Measurements from ENCODE around the gene CDC25B. TPM values are rescaled to one million over a fixed set of nuclear protein-coding genes. Genes with fewer than 3 reads are reported as not detected.

CDC25B gene
- total RNA-seq, 1 experiment from 2014 or later = 91.0 TPM

GRCh38 chr20:3751675-3752385 is 44.3 kb upstream of the CDC25B start:
- no peaks in the 10 kb centered on the region for H3K36me3 ChIP-seq (ENCODE audit: low read depth)
- BruUV-seq (replicated peaks) = no TSS peak
- TF ChIP-seq CTCF (conservative IDR thresholded peaks at IDR 0.05) (no peak), EZH2 (IDR thresholded peaks at IDR 0.05; ENCODE audit: low read depth) (no peak)
- no peaks in the 10 kb centered on the region for H3F3A ChIP-seq (ENCODE audit: insufficient read depth, low read depth)
- ChIA-PET POLR2A (ENCODE audit: unreplicated experiment) (no interaction called here), CTCF (no interaction called here)
- peak in 1 of 2 experiments; percentile 47 for DNase-seq
- intact Hi-C loops (cut with micrococcal nuclease; ENCODE audit: unreplicated experiment) = no loop called here
- no peak overlapping the region for H3K4me2 ChIP-seq
- no peaks in the 10 kb centered on the region for H3K27me3 ChIP-seq (ENCODE audit: insufficient read depth, low read depth)
- no peaks in the 10 kb centered on the region for H3K9me3 ChIP-seq (ENCODE audit: insufficient read depth, low read depth)
- H3K4me1 ChIP-seq (replicated peaks; ENCODE audit: insufficient read depth) = no peaks in the 10 kb centered on the region
- H2AFZ ChIP-seq = no peak overlapping the region
- no peak overlapping the region for H3K27ac ChIP-seq
- H3K4me3 ChIP-seq = no peak overlapping the region
- no peaks in the 10 kb centered on the region for H3K79me2 ChIP-seq (ENCODE audit: low read depth)
- no peaks in the 10 kb centered on the region for H3K9me2 ChIP-seq (ENCODE audit: insufficient read depth)
- H4K20me1 ChIP-seq (ENCODE audit: insufficient read depth) = no peaks in the 10 kb centered on the region

- Histone ChIP-seq H3K4me3 (no peak overlapping the region), H3F3A (ENCODE audit: insufficient read depth, low read depth) (no peaks in the 10 kb centered on the region), H3K4me2 (no peak overlapping the region), H3K79me2 (ENCODE audit: low read depth) (no peaks in the 10 kb centered on the region), H3K9me2 (ENCODE audit: insufficient read depth) (no peaks in the 10 kb centered on the region), H3K27me3 (ENCODE audit: insufficient read depth, low read depth) (no peaks in the 10 kb centered on the region), H2AFZ (no peak overlapping the region), H3K9me3 (ENCODE audit: insufficient read depth, low read depth) (no peaks in the 10 kb centered on the region), H3K36me3 (ENCODE audit: low read depth) (no peaks in the 10 kb centered on the region), H3K27ac (no peak overlapping the region), H3K4me1 (replicated peaks; ENCODE audit: insufficient read depth) (no peaks in the 10 kb centered on the region), H4K20me1 (ENCODE audit: insufficient read depth) (no peaks in the 10 kb centered on the region)
- BruUV-seq (replicated peaks) = no TSS peak
- intact Hi-C loops (cut with micrococcal nuclease; ENCODE audit: unreplicated experiment) = no loop called here
- no peak for TF ChIP-seq CTCF (conservative IDR thresholded peaks at IDR 0.05)
- no peak for TF ChIP-seq EZH2 (IDR thresholded peaks at IDR 0.05; ENCODE audit: low read depth)
- no peak for DNase-seq
- ChIA-PET CTCF (interaction anchor here (1.1 to 1.2 kb wide), 2 partner anchors 29 to 90 kb away, joined by 3 to 4 read pairs; partner anchors contain the start of gene SPEF1), POLR2A (ENCODE audit: unreplicated experiment) (no interaction called here)
Measured at GRCh38 chr20:3752386-3752759, 43.7 kb upstream of the CDC25B start.

- Histone ChIP-seq H3K9me2 (ENCODE audit: insufficient read depth) (no peaks in the 10 kb centered on the region), H3F3A (ENCODE audit: insufficient read depth, low read depth) (no peaks in the 10 kb centered on the region), H3K36me3 (ENCODE audit: low read depth) (no peaks in the 10 kb centered on the region), H3K27me3 (ENCODE audit: insufficient read depth, low read depth) (no peaks in the 10 kb centered on the region), H3K4me1 (replicated peaks; ENCODE audit: insufficient read depth) (no peaks in the 10 kb centered on the region), H3K79me2 (ENCODE audit: low read depth) (no peaks in the 10 kb centered on the region), H3K4me2 (no peak overlapping the region), H3K9me3 (ENCODE audit: insufficient read depth, low read depth) (no peaks in the 10 kb centered on the region), H2AFZ (no peak overlapping the region), H3K4me3 (no peak overlapping the region), H4K20me1 (ENCODE audit: insufficient read depth) (no peaks in the 10 kb centered on the region), H3K27ac (no peak overlapping the region)
- POLR2A ChIA-PET (ENCODE audit: unreplicated experiment) = no interaction called here
- CTCF ChIA-PET = interaction anchor here (1.1 to 1.3 kb wide), 3 partner anchors 29 to 89 kb away, joined by 3 to 4 read pairs (median 3); partner anchors contain the start of gene SPEF1
- intact Hi-C loops (cut with micrococcal nuclease; ENCODE audit: unreplicated experiment) = loop anchor here (1.0 kb wide), 1 partner anchor 28 kb away; the partner anchor contains the start of gene SPEF1
- TF ChIP-seq EZH2 (IDR thresholded peaks at IDR 0.05; ENCODE audit: low read depth) = no peak
- peak; percentile 71 for TF ChIP-seq CTCF (conservative IDR thresholded peaks at IDR 0.05)
- peak; percentile 37 to 39 for DNase-seq
- no TSS peak for BruUV-seq (replicated peaks)
Measured at GRCh38 chr20:3753098-3753497, 43.0 kb upstream of the CDC25B start.

All from PC-9 (cell line).